ENCODE measurements around the gene PRDM5.

DNA sequence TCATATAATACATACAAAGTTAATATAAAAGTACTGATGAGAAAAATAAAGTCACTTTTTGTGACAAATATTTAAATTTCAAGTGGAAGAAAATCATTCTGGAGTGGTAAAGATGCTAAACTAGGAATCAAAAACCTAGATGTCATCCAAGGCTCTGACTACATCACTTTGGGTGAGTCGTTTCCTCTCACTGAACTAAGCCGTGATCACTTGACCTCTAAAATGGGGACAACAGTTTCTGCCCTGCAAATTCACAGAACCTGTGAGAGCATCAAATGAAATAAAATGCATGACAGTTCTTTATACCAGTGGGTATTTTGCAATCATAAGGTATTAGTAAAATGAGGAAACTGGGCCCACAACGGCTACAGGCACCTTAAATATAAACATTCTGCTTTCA is 63.8 kb downstream of the PRDM5 start:
- TF ChIP-seq, protein P1, sequence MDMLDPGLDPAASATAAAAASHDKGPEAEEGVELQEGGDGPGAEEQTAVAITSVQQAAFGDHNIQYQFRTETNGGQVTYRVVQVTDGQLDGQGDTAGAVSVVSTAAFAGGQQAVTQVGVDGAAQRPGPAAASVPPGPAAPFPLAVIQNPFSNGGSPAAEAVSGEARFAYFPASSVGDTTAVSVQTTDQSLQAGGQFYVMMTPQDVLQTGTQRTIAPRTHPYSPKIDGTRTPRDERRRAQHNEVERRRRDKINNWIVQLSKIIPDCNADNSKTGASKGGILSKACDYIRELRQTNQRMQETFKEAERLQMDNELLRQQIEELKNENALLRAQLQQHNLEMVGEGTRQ (CRISPR knock-in tag; IDR thresholded peaks at IDR 0.05), result no peak
- TF ChIP-seq ZFP30 (CRISPR knock-in tag; IDR thresholded peaks at IDR 0.05; ENCODE audit: borderline replicate concordance), result no peak
- no peak for TF ChIP-seq EP300 (IDR thresholded peaks at IDR 0.05; ENCODE audit: low read length)
- TF ChIP-seq, protein P2, sequence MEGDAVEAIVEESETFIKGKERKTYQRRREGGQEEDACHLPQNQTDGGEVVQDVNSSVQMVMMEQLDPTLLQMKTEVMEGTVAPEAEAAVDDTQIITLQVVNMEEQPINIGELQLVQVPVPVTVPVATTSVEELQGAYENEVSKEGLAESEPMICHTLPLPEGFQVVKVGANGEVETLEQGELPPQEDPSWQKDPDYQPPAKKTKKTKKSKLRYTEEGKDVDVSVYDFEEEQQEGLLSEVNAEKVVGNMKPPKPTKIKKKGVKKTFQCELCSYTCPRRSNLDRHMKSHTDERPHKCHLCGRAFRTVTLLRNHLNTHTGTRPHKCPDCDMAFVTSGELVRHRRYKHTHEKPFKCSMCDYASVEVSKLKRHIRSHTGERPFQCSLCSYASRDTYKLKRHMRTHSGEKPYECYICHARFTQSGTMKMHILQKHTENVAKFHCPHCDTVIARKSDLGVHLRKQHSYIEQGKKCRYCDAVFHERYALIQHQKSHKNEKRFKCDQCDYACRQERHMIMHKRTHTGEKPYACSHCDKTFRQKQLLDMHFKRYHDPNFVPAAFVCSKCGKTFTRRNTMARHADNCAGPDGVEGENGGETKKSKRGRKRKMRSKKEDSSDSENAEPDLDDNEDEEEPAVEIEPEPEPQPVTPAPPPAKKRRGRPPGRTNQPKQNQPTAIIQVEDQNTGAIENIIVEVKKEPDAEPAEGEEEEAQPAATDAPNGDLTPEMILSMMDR (IDR thresholded peaks at IDR 0.05 in 2 of 3, conservative IDR thresholded peaks at IDR 0.05 in 1 of 3; ENCODE audit: insufficient read depth in 2 of 3, low read depth in 1 of 3, low read length in 3 of 3), result no peak
- no peak for TF ChIP-seq SIN3A (IDR thresholded peaks at IDR 0.05; ENCODE audit: borderline replicate concordance in 2 of 2, control insufficient read depth in 1 of 2, low read depth in 2 of 2, low read length in 2 of 2)
- no peak for TF ChIP-seq POLR2AphosphoS5 (IDR thresholded peaks at IDR 0.05; ENCODE audit: control insufficient read depth, insufficient read depth, low read depth, low read length)
- no peak for TF ChIP-seq EHMT2 (IDR thresholded peaks at IDR 0.05)
- TF ChIP-seq EZH2 (IDR thresholded peaks at IDR 0.05; ENCODE audit: borderline replicate concordance, low read depth, low read length), result no peak
- no peak for TF ChIP-seq EGR1 (conservative IDR thresholded peaks at IDR 0.05)
- TF ChIP-seq FOS (IDR thresholded peaks at IDR 0.05; ENCODE audit: extremely low read depth, insufficient read length), result no peak
